ENCODE results near the gene OLFM2.

The OLFM2 gene

DNA sequence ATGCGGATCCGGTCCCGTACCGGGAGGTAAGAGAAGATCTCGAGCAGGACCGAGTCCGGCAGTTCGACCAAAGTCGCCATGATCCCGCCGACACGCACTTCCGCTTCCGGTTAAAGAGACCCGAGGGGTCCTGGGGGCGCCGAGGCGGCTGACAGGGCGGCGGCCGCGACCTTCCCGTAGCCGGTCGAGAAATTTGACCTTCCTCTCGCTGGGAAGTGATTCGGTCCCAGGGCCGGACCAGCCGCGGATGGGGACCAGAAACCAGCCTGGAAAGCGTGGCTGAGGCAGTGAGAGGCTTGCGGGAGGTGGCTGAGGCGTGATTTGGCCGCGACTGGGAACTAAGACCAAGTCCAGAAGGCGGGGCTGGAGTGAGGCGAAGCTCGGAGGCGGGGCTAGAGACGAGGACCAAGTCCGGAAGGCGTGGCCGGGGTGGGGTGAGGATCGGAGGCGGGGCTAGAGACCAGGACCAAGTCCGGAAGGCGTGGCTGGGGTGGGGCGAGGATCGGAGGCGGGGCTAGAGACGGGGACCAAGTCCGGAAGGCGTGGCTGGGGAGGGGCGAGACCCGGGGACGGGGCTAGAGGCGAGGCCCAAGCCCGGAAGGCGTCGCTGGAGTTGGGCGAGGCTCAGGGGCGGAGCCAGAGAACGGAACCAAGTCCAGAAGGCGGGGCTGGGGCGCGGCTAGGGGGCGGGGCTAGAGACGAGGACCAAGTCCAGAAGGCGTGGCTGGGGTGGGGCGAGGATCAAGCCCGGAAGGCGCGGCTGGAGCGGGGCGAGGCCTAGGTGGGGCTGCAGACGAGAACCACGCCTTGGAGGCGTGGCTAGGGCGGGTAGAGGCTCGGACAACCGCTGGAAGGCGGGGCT lies 117.3 kb downstream of the OLFM2 start, which contains the start of gene FBXL12:
Gene FBXL12 (minus strand): TSS at position 346 of the 862 bp plus-strand sequence. CDS start 266 bp downstream, at position 80.
- H3K36me3 ChIP-seq = peaks cover 29% of the 10 kb centered on the region
- no peaks in the 10 kb centered on the region for H3K9me3 ChIP-seq (ENCODE audit: severe bottlenecking)
- H3K27ac ChIP-seq = peak within 1 kb of the TSS; percentile 93
- no peaks in the 10 kb centered on the region for H3K27me3 ChIP-seq (ENCODE audit: insufficient read depth, low read depth, severe bottlenecking)
- peak within 1 kb of the TSS; percentile 91 for H3K4me3 ChIP-seq (ENCODE audit: low read depth, low read length)
- peak; percentile 100 for DNase-seq
- TF ChIP-seq, protein P1, sequence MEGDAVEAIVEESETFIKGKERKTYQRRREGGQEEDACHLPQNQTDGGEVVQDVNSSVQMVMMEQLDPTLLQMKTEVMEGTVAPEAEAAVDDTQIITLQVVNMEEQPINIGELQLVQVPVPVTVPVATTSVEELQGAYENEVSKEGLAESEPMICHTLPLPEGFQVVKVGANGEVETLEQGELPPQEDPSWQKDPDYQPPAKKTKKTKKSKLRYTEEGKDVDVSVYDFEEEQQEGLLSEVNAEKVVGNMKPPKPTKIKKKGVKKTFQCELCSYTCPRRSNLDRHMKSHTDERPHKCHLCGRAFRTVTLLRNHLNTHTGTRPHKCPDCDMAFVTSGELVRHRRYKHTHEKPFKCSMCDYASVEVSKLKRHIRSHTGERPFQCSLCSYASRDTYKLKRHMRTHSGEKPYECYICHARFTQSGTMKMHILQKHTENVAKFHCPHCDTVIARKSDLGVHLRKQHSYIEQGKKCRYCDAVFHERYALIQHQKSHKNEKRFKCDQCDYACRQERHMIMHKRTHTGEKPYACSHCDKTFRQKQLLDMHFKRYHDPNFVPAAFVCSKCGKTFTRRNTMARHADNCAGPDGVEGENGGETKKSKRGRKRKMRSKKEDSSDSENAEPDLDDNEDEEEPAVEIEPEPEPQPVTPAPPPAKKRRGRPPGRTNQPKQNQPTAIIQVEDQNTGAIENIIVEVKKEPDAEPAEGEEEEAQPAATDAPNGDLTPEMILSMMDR (IDR thresholded peaks at IDR 0.05; ENCODE audit: low read depth, low read length) = no peak

GRCh38 chr19:9818175-9818733 lies 118.1 kb downstream of the OLFM2 start:
- DNase-seq = no peak

DNA sequence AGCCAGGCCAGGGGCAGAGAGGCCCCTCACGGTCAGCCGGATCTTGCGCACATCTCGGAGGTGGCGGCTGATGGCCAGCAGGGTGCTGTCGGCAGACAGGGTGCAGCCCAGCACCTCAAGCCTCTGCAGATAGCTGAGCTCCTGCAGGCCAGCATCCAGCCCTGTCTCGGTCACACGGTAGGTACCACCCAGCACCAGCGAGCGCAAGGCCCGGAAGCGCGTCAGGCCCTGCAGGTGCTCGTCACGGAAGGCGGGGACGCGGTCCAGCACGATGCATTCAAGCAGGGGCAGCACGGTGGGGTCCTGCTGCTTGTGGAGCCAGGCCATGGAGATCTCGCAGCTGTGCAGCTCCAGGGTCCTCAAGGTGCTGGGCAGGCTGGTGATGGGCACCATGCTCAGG lies 125.2 kb downstream of the OLFM2 start:
- Histone ChIP-seq H3K4me3 (ENCODE audit: low read depth, low read length) (no peak overlapping the region), H3K27ac (no peak overlapping the region), H3K9me3 (ENCODE audit: severe bottlenecking) (no peaks in the 10 kb centered on the region), H3K36me3 (peaks cover 47% of the 10 kb centered on the region), H3K27me3 (ENCODE audit: insufficient read depth, low read depth, severe bottlenecking) (no peaks in the 10 kb centered on the region)
- TF ChIP-seq, protein P1 (IDR thresholded peaks at IDR 0.05; ENCODE audit: low read depth, low read length) = no peak
- no peak for DNase-seq

More at GRCh38 chr19:9818175-9818733, 118.1 kb downstream of the OLFM2 start:
- Histone ChIP-seq H3K27me3 (ENCODE audit: insufficient read depth, low read depth, severe bottlenecking) (no peaks in the 10 kb centered on the region), H3K9me3 (ENCODE audit: severe bottlenecking) (no peaks in the 10 kb centered on the region), H3K36me3 (peaks cover 34% of the 10 kb centered on the region), H3K4me3 (ENCODE audit: low read depth, low read length) (peak overlapping the region; percentile 91), H3K27ac (peak overlapping the region; percentile 93)
- TF ChIP-seq, protein P1 (IDR thresholded peaks at IDR 0.05; ENCODE audit: low read depth, low read length) = no peak

- Histone ChIP-seq H3K4me3 (ENCODE audit: low read depth, low read length) (no peak overlapping the region), H3K36me3 (peaks cover 38% of the 10 kb centered on the region), H3K27me3 (ENCODE audit: insufficient read depth, low read depth, severe bottlenecking) (no peaks in the 10 kb centered on the region), H3K27ac (no peak overlapping the region), H3K9me3 (ENCODE audit: severe bottlenecking) (no peaks in the 10 kb centered on the region)
- TF ChIP-seq, protein P1 (IDR thresholded peaks at IDR 0.05; ENCODE audit: low read depth, low read length) = no peak
- DNase-seq = no peak
These were observed 127.2 kb downstream of the OLFM2 start for GRCh38 chr19:9808855-9809824.

GRCh38 chr19:9806803-9807202 lies 129.5 kb downstream of the OLFM2 start:
- no peaks in the 10 kb centered on the region for H3K27me3 ChIP-seq (ENCODE audit: insufficient read depth, low read depth, severe bottlenecking)
- TF ChIP-seq, protein P1 (IDR thresholded peaks at IDR 0.05; ENCODE audit: low read depth, low read length) = no peak
- peaks cover 31% of the 10 kb centered on the region for H3K36me3 ChIP-seq
- H3K27ac ChIP-seq = no peak overlapping the region
- no peaks in the 10 kb centered on the region for H3K9me3 ChIP-seq (ENCODE audit: severe bottlenecking)
- no peak overlapping the region for H3K4me3 ChIP-seq (ENCODE audit: low read depth, low read length)
- no peak for DNase-seq
